ENCODE measurements around the gene GCAT.

GCAT gene

DNA sequence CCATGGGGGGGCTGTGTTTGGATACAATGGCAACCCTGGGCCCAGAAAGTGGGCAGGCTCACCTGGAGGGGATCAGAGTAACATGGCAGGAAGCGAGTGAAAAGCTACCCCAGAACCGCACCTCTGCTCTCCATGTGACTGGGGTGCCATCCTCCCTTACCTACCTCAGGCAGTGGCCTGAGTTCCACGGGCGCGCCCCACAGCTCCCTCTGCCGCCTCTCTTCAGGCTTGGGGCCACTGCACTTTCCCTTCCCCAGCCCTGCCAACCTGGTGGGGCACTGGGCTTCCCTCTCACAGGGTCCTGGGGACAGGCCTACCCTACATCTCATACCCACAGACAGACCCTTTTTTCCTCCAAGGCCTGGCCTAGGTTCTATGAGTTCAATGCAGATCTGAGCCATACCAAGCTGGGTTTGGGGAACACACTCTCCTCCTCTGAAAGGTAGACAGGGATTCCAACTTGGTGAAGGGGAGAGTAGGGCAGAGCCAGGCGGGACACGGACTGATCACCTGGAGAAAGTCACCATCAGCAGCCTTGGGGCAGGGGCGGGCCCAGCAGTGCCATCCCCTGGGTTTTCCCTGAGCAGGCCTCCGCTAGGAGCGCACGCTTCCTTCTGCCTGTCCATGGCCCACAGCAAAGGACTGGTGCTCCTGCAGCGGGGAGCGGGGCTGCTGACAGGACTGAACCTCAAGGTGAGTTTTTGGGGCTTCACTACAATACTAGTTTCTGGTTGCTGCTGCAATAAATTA is 22.5 kb downstream of the GCAT start:
- intact Hi-C loops (cut with DNase I; ENCODE audit: low total_unique reads), result no loop called here
- no peak overlapping the region for H3K4me3 ChIP-seq
- H3K4me1 ChIP-seq, result peaks cover 0 to 15% (median 10%) of the 10 kb centered on the region in 4 donors
- no peaks in the 10 kb centered on the region for H3K27me3 ChIP-seq
- no peak for DNase-seq
- TF ChIP-seq CTCF (IDR thresholded peaks at IDR 0.05), result no peak
- H3K27ac ChIP-seq, result no peak overlapping the region
- H3K36me3 ChIP-seq, result peaks cover 36 to 61% (median 53%) of the 10 kb centered on the region in 3 donors
- no peaks in the 10 kb centered on the region for H3K9me3 ChIP-seq

DNA sequence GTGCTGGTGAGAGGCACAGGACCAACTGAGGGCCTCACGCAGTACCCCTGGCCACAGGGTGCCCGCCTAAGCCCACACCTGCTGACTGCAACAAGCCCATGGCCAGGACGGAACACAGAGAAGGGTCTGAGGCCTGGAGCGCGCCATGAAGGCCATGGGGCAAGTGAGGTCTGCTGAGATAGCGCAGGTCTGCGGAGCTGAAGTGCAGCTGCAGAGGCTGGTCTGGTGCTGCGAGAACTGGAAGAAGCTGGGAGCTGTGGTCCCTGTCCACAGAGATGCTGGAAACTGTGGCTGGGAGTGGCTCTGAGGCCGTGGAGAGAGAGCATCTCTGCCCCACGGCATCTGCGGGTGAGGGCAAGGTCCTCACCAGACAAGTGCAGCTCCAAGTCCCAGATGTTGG is 23.7 kb downstream of the GCAT start:
- H3K36me3 ChIP-seq, result peaks cover 36 to 68% (median 55%) of the 10 kb centered on the region in 3 donors
- no peak overlapping the region for H3K27ac ChIP-seq

DNA sequence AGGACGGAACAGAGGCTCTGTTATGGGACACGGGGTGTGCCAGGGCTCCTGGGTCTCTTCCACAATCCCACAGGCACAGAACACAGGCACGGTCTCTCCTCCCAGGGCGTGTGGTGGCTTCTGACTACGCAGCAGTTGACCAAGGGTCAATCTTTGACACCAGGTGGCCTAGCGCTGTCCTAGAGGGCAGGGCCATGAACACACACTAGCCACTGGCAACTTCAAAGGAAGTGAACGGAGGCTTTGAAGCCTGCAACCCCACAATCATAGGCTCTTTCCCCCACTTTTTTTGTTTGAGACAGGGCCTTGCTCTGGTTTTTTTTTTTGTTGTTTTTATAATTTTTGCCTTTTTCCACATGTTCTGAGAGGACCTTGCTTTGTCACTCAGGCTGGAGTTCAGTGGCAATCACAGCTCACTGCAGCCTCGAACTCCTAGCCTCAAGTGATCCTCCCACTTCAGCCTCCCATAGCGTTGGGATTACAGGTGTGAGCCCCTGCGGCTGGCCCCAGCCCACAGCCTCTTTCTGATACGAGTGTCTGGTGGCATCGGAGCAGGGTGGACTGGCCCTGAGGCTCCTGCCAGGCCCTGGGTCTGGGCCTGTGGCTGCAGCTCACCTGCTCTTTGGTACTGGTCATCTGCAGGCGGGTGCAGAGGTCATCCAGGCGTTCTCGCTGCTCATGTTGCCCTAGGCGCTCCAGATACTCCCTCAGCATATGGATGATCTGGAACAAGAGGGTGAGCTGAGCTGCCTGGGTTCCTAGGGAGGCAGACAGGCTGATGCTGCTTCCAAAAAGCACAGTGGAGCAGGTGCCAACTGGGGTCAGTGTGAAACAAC is 24.5 kb downstream of the GCAT start:
- Histone ChIP-seq H3K9me3 (no peaks in the 10 kb centered on the region), H3K27me3 (no peaks in the 10 kb centered on the region), H3K36me3 (peaks cover 36 to 76% (median 63%) of the 10 kb centered on the region in 3 donors), H3K4me3 (no peak overlapping the region), H3K4me1 (peaks cover 0 to 5% (median 2%) of the 10 kb centered on the region in 4 donors), H3K27ac (no peak overlapping the region)
- intact Hi-C loops (cut with DNase I; ENCODE audit: low total_unique reads), result no loop called here
- no peak for TF ChIP-seq CTCF (IDR thresholded peaks at IDR 0.05)
- DNase-seq, result no peak

More for the DNA sequence above, 23.7 kb downstream of the GCAT start:
- Histone ChIP-seq H3K4me3 (no peak overlapping the region), H3K4me1 (peaks cover 0 to 12% (median 9%) of the 10 kb centered on the region in 4 donors), H3K9me3 (no peaks in the 10 kb centered on the region), H3K27me3 (no peaks in the 10 kb centered on the region)
- intact Hi-C loops (cut with DNase I; ENCODE audit: low total_unique reads), result no loop called here
- no peak for TF ChIP-seq CTCF (IDR thresholded peaks at IDR 0.05)
- no peak for DNase-seq

DNA sequence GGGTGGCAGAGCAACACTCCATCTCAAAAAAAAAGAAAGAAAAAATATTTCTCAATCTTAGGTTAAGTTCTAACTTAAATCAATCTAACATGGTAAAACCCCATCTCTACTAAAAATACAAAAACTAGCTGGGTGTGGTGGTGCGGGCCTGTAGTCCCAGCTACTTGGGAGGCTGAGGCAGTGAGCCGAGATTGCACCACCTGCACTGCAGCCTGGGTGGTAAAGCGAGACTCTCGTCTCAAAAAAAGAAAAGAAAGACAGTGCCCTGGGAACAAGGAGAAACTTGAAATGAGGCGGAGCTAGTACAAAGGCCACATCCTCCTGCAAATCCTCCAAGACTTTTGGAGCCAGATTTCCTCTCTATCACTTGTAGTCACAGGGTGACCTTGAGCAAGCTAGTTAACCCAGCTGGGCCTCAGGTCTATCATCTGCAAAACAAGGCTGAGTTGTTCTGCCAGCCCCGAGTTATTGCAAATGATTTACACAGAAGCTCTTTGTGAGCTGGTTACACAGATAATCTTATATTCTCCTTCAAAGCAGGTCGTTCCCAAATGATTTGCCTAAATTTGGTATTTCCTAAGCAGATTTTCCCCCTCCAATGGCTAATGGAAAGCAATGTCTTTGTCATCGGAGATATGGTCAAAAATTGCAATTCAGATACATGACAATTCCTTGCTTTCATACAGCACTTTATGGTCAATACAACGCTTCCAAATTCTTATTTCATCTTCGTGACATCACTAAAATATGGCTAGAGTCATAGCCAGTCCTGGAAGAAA is 34.5 kb downstream of the GCAT start:
- peaks cover 4 to 27% (median 15%) of the 10 kb centered on the region in 4 donors for H3K4me1 ChIP-seq
- H3K27ac ChIP-seq, result no peak overlapping the region
- TF ChIP-seq CTCF (IDR thresholded peaks at IDR 0.05), result no peak
- no peaks in the 10 kb centered on the region for H3K9me3 ChIP-seq
- H3K27me3 ChIP-seq, result no peaks in the 10 kb centered on the region
- H3K4me3 ChIP-seq, result no peak overlapping the region
- intact Hi-C loops (cut with DNase I; ENCODE audit: low total_unique reads), result no loop called here
- no peak for DNase-seq
- H3K36me3 ChIP-seq, result peaks cover 13 to 28% (median 27%) of the 10 kb centered on the region in 3 donors

DNA sequence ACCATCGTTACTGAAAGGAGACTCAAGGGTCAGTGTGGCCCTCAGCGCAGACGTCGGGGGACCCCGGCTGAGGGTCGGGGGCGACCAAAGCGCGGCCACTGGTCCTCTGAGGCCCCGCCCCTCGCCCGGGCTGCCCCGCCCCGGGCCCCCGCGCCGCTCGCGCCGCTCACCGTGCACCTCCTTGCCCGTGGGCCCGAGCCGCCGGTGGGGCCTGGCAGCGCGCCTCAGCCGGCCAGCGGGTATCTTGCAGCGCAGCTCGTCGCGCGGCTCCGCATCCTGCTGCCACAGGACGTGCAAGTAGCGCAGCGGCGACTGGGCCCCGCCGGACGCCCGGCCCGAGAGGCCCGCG is 36.0 kb downstream of the GCAT start:
- no peak for TF ChIP-seq CTCF (IDR thresholded peaks at IDR 0.05)
- peak overlapping the region; percentile 66 to 91 for H3K4me3 ChIP-seq
- peak overlapping the region; percentile 75 to 88 for H3K27ac ChIP-seq
- H3K36me3 ChIP-seq, result peaks cover 7 to 13% (median 12%) of the 10 kb centered on the region in 3 donors
- H3K9me3 ChIP-seq, result no peaks in the 10 kb centered on the region
- intact Hi-C loops (cut with DNase I; ENCODE audit: low total_unique reads), result no loop called here
- H3K27me3 ChIP-seq, result no peaks in the 10 kb centered on the region
- peak; percentile 28 to 76 for DNase-seq
- peaks cover 4 to 35% (median 20%) of the 10 kb centered on the region in 4 donors for H3K4me1 ChIP-seq

Data from tibial artery (tissue), 4 donors.